Prostate gland (tissue), 2 donors: Measurements from ENCODE around the gene ITGA6. TPM values are rescaled to one million over a fixed set of nuclear protein-coding genes. Genes with fewer than 3 reads are reported as not detected.

Source experiments
- DNase-seq: peaks from one replicate; pipeline ENCODE4 v3.0.0-alpha.2; 2019; ENCODE audit warnings: low spot score
- H3K27ac ChIP-seq, 2 donors: fragments of 200-600 bp; sonication (generic); 2 replicates each; pipeline ENCODE4 v1.5.1; 2017 to 2019
- H3K27me3 ChIP-seq: fragments of 200-600 bp; sonication (generic); replicated peaks from 2 replicates; pipeline ENCODE4 v1.5.1; 2019; ENCODE audit not compliant: insufficient read depth
- H3K36me3 ChIP-seq, 2 donors: fragments of 200-600 bp; sonication (generic); 1 replicate in 1 of 2; 2 replicates in 1 of 2; pipeline versions ENCODE4 v1.5.1 to v1.8.1; 2017 to 2019
- H3K4me1 ChIP-seq: fragments of 200-600 bp; sonication (generic); replicated peaks from 2 replicates; pipeline ENCODE4 v1.5.1; 2019
- H3K4me3 ChIP-seq, 2 donors: fragments of 200-600 bp; sonication (generic); 2 replicates each; pipeline ENCODE4 v1.5.1; 2017 to 2019
- H3K9me3 ChIP-seq: fragments of 200-600 bp; sonication (generic); 2 replicates; pipeline ENCODE4 v1.5.1; 2017
- CTCF ChIP-seq, 4 experiments: fragments of 200-600 bp in 2 of 4; fragments of 450-650 bp in 2 of 4; sonication (generic) in 2 of 4; IDR thresholded peaks; 1 replicate in 3 of 4; 2 replicates in 1 of 4; pipeline ENCODE4 v1.5.1; 2016 to 2019; ENCODE audit warnings: antibody characterized with exemption in 4 of 4, mild to moderate bottlenecking in 2 of 4, moderate library complexity in 2 of 4
- POLR2A ChIP-seq: fragments of 450-650 bp; IDR thresholded peaks from one replicate; pipeline ENCODE4 v1.6.1; 2016; ENCODE audit warnings: antibody characterized with exemption, mild to moderate bottlenecking
- POLR2AphosphoS5 ChIP-seq: sonication (generic); formaldehyde crosslinking; IDR thresholded peaks from one replicate; pipeline ENCODE4 v1.6.1; 2017; ENCODE audit warnings: antibody characterized with exemption
- WGBS: methylation state at CpG from one replicate; pipeline ENCODE4 v1.1.5; 2018; 5-methylcytosine and 5-hydroxymethylcytosine counted together
- intact Hi-C: fragments of 100-400 bp; cut with DNase I; formaldehyde crosslinking; loops from one replicate; pipeline ENCODE4 v1.14.2; 2022
- total RNA-seq, 2 donors: library from RNA; depleted of rRNA; stranded (reverse); fragments of >200 nt; gene quantifications; one replicate each; pipeline ENCODE4 v1.1.0, GENCODE V29; 2016

ITGA6 gene
- total RNA-seq, 2 donors from 2014 or later: 71.7 to 249 TPM

- H3K27me3 ChIP-seq: no peaks in the 10 kb centered on the region
- TF ChIP-seq POLR2AphosphoS5 (no peak), POLR2A (no peak), CTCF (IDR thresholded peaks at IDR 0.05) (no peak)
- WGBS: 99% methylated on average over 4 of the region's 4 CpGs
- H3K4me1 ChIP-seq: no peaks in the 10 kb centered on the region
- no peak overlapping the region for H3K27ac ChIP-seq
- no peak for DNase-seq
- H3K36me3 ChIP-seq: no peaks in the 10 kb centered on the region
- no peak overlapping the region for H3K4me3 ChIP-seq
- H3K9me3 ChIP-seq: no peaks in the 10 kb centered on the region
- intact Hi-C loops: no loop called here
Measured at GRCh38 chr2:172507199-172507598, 79.8 kb downstream of the ITGA6 start.

GRCh38 chr2:172510088-172510487, 82.7 kb downstream of the ITGA6 start:
- 67% methylated on average over 6 of the region's 6 CpGs for WGBS
- no peaks in the 10 kb centered on the region for H3K4me1 ChIP-seq
- no peaks in the 10 kb centered on the region for H3K9me3 ChIP-seq
- TF ChIP-seq CTCF (IDR thresholded peaks at IDR 0.05): no peak
- TF ChIP-seq POLR2AphosphoS5: no peak
- no peak for TF ChIP-seq POLR2A
- H3K36me3 ChIP-seq: no peaks in the 10 kb centered on the region
- H3K4me3 ChIP-seq: no peak overlapping the region
- intact Hi-C loops: no loop called here
- DNase-seq: no peak
- H3K27ac ChIP-seq: no peak overlapping the region
- H3K27me3 ChIP-seq: no peaks in the 10 kb centered on the region

GRCh38 chr2:172510548-172510947, 83.2 kb downstream of the ITGA6 start:
- no peak for TF ChIP-seq CTCF (IDR thresholded peaks at IDR 0.05)
- TF ChIP-seq POLR2AphosphoS5: no peak
- TF ChIP-seq POLR2A: no peak
- Histone ChIP-seq H3K27ac (no peak overlapping the region), H3K36me3 (no peaks in the 10 kb centered on the region), H3K4me3 (no peak overlapping the region), H3K27me3 (no peaks in the 10 kb centered on the region), H3K9me3 (no peaks in the 10 kb centered on the region), H3K4me1 (no peaks in the 10 kb centered on the region)
- WGBS: 93% methylated on average over 5 of the region's 5 CpGs
- no peak for DNase-seq
- intact Hi-C loops: no loop called here

GRCh38 chr2:172512810-172513523, 85.6 kb downstream of the ITGA6 start:
- Histone ChIP-seq H3K27me3 (no peaks in the 10 kb centered on the region), H3K4me1 (no peaks in the 10 kb centered on the region), H3K36me3 (no peaks in the 10 kb centered on the region), H3K9me3 (no peaks in the 10 kb centered on the region), H3K4me3 (no peak overlapping the region), H3K27ac (no peak overlapping the region)
- intact Hi-C loops: no loop called here
- TF ChIP-seq POLR2AphosphoS5: no peak
- no peak for TF ChIP-seq POLR2A
- no peak for TF ChIP-seq CTCF (IDR thresholded peaks at IDR 0.05)
- no peak for DNase-seq
- WGBS: 79% methylated on average over 5 of the region's 5 CpGs

- DNase-seq: no peak
- 97% methylated on average over 6 of the region's 6 CpGs for WGBS
- Histone ChIP-seq H3K9me3 (no peaks in the 10 kb centered on the region), H3K27me3 (no peaks in the 10 kb centered on the region), H3K36me3 (no peaks in the 10 kb centered on the region), H3K4me3 (no peak overlapping the region), H3K27ac (no peak overlapping the region), H3K4me1 (no peaks in the 10 kb centered on the region)
- TF ChIP-seq CTCF (IDR thresholded peaks at IDR 0.05): no peak
- no peak for TF ChIP-seq POLR2AphosphoS5
- no peak for TF ChIP-seq POLR2A
- intact Hi-C loops: no loop called here
Measured at GRCh38 chr2:172513524-172513900, 86.1 kb downstream of the ITGA6 start.
